ENCODE results near the gene VSTM2L.

VSTM2L gene

GRCh38 chr20:37919389-37920040 lies 16.6 kb downstream of the VSTM2L start:
- no peak for DNase-seq (ENCODE audit: low read depth)

- no peak for DNase-seq (ENCODE audit: low read depth)
Observed at GRCh38 chr20:37920270-37920669, 17.3 kb downstream of the VSTM2L start.

DNA sequence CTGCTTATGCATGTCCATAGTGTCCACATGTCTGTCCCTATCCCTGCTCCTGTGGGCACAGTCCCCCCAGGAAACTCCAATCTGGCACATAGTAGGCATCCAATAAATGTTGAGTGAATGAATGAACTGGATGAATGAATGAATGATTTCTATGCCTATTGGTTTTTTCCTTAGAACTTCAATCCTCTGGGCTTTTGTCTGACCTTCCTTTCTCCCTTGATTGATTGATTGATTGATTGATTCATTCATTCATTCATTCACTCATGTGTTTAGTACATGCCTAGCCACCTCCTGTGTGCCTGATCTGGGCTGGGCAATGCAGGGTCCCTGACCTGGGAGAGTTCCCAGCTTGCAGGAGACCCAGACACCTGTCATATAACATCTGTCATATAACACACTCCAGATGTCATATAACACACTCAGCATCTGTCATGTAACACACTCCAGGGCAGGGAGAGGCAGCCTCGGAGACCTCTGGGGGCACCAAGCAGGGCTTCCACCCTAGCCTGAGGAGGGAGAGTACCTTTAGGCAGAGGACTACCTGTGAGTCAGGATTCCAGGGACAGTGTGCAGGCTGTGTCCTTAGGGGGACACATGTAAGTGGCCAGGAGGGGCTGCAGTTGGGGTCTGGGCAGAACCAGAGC lies 17.9 kb downstream of the VSTM2L start:
- DNase-seq (ENCODE audit: low read depth): no peak

DNA sequence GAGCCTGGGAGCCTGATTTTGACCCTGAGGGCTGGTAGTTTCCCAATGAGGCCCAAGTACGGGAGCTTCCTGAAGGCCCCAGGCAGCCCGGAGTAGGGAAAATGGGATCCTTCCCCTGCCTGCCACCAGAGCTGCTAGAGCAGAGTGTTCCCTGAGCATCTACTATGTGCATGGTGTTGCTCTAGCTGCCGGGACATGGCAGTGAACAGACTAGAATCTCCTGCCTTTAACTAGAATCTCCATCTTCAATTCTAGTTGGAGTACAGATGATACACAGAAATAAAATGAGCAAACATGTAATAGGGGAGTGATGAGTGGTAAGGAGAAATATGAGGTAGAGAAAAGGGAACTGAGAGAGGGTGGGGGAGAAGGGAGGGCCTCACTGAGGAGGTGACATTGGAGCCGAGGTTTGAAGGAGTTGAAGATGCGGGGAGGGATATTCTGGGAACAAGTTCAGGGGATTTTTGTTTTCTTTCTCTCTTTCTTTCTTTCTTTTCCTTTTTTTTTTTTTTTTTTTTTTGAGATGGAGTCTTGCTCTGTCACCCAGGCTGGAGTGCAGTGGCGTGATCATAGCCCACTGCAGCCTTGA lies 18.5 kb downstream of the VSTM2L start:
- DNase-seq (ENCODE audit: low read depth): no peak

DNA sequence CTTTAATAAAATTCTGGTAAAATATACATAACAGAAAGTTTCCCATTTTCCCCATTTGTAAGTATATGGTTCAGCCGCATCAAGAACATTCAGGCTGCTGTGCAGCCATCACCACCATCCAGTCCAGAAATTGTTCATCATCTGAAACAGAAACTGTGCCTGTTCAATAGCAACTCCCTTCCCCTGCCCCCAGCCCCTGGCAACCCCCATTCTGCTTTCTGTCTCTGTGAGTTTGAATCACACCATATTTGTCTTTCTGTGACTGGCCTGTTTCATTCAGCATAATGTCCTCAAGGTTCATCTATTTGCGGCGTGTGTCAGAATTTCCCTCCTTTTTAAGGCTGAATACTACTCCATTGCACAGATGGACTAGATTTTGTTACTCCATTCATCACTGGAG lies 19.1 kb downstream of the VSTM2L start:
- no peak for DNase-seq (ENCODE audit: low read depth)

GRCh38 chr20:37925265-37926165 lies 22.6 kb downstream of the VSTM2L start:
- DNase-seq (ENCODE audit: low read depth): no peak

GRCh38 chr20:37926612-37927011 lies 23.7 kb downstream of the VSTM2L start:
- no peak for DNase-seq (ENCODE audit: low read depth)

DNA sequence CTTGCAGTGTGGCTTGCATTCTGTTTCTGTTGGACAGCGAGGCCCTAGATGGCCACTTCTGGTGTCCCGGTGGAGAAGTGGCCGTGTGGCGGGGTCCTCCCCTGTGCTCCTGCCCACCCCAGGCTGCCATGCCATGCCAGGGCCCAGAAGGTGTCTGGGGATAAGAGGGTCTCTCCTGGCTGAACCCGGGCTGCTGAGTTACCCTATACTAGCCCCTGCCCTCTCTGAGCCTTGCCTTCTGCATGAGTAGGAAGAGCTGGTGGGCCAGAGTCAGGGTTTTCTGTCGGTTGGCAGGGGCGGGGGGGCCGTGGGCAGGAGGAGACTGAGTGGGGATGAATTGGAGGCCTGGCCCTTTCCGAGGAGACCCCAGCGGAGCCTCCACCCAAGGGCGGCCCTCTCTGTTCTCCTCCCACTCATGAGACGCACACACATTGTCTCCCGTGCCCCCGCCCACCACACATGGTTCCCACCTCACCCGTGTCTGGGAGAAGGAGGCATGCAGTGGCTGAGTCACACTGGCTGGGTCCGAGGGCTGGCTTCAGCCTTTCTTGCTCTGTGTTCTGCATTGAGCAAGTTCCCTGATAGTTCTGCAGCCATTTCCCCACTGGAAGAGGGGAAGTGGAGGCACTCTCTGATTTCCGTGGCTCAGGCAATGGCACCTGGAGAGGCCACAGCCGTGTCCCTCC lies 24.6 kb downstream of the VSTM2L start:
- DNase-seq (ENCODE audit: low read depth): no peak

DNA sequence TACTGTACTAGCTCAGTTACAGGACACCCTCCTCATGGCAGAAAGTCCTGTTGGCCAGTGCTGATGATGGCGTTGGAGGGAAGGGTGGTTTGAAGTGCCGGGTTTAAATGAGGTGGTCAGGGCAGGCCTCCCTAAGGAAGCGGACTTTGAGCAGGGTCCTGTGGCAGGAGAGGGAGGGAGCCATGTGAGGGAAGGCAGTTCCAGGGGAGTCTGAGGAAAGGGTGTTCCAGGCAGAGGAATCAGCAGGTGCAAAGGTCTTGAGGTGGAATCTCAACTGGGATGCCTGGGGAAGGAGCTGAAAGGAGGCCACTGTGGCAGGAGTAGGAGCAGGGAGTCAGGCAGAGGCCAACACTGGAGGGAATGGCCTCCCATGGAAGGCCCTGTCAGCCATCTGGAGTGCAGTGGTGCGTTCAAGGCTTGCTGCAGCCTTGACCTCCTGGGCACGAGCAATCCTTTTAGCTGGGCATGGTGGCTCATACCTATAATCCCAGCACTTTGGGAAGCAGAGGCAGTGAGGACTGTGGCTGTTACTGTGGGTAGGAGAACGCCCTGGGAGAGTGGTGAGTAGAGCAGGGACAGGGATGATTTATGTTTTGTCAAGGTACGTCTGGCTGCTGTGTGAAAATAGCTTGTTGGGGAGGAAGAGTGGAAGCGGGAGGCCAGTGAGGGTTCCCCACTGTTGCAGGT lies 26.2 kb downstream of the VSTM2L start:
- DNase-seq (ENCODE audit: low read depth): no peak

DNA sequence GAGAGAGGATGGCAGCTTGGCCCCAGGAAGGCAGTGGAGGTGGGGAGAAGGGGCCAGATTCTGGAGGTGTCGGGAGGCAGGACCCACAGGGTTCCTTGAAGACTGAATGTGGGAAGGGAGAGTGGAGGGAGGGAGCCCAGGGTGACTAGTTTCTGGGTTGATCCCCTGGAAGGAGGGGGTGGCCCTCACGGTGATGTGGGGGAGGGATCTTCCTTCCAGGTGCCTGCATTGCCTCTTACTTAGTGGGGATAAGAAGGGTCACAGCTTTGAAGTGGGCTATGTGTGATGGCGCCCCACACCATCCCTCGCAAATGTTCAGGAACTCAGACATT lies 26.7 kb downstream of the VSTM2L start:
- DNase-seq (ENCODE audit: low read depth): no peak

GRCh38 chr20:37931153-37931922 lies 28.4 kb downstream of the VSTM2L start:
- no peak for DNase-seq (ENCODE audit: low read depth)

DNA sequence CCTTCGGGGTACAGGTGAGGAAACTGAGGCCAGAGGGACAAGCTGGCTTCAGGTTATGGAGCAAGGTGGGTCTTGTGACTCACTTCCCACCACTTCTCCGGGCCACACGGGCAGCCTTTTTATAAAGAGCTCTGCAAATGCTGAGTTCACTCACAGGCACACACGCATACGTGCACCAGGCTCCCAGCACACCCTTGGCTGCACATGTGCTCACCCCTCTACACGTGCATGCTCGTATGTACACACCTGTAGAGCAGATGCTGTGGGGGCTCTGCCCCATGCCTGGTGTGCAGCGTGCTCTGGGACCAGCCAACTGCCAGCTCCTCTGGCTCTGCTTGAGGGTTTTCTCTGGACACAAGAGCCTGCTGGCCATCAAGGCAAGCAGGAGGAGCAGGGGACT lies 29.1 kb downstream of the VSTM2L start:
- DNase-seq (ENCODE audit: low read depth): no peak

GRCh38 chr20:37932919-37933318 lies 30.0 kb downstream of the VSTM2L start:
- no peak for DNase-seq (ENCODE audit: low read depth)

GRCh38 chr20:37933786-37934633 lies 31.1 kb downstream of the VSTM2L start:
- DNase-seq (ENCODE audit: low read depth): no peak

GRCh38 chr20:37934634-37935375 lies 31.9 kb downstream of the VSTM2L start:
- no peak for DNase-seq (ENCODE audit: low read depth)

GRCh38 chr20:37935435-37935834 lies 32.5 kb downstream of the VSTM2L start:
- DNase-seq (ENCODE audit: low read depth): no peak

DNA sequence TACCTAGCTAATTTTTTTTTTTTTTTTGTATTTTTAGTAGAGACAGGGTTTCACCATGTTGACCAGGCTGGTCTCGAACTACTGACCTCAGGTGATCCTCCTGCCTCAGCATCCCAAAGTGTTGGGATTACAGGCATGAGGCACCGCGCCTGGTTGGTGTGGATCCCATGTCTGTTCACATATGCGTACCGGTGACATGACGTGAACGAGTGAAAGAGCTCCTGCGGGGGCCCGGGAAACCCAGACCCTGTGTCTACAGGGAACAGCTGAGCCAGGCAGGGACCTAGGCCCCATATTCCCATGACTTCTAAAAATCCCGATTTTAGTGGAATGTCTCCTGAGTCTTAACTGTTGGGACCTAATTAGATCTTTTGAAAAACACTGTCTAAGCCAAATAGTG lies 33.1 kb downstream of the VSTM2L start:
- no peak for DNase-seq (ENCODE audit: low read depth)

GRCh38 chr20:37936451-37936850 lies 33.5 kb downstream of the VSTM2L start:
- DNase-seq (ENCODE audit: low read depth): no peak

DNA sequence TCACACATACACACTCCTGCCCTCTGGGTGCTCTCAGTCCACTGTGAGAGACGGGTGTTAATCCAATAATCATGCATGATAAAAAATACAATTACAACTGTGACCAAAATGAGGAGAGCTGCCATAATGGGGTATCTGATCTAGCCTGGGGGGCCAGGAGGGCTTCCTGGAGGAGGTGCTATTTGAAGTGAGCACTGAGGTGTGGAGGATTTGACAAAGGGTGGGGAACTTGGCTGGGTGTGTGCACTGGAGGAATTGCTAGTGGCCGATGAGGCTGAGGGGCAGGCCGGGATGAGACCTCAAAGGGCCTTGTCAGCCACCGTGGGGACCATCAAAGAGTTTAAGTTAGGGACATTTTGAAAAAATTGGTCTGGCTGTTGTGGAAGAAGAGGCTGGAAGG lies 34.8 kb downstream of the VSTM2L start:
- no peak for DNase-seq (ENCODE audit: low read depth)
